Vagina (tissue), 2 donors: Measurements from ENCODE around the gene DUSP22. TPM values are rescaled to one million over a fixed set of nuclear protein-coding genes. Genes with fewer than 3 reads are reported as not detected.

Experiments used
- DNase-seq, 2 donors: peaks; one replicate each; pipeline ENCODE4 v3.0.0-alpha.2; 2017; ENCODE audit errors: extremely low spot score in 2 of 2
- H3K27ac ChIP-seq: fragments of 200-600 bp; sonication (generic); one replicate; pipeline ENCODE4 v1.5.1; 2019
- H3K27me3 ChIP-seq: fragments of 200-600 bp; sonication (generic); one replicate; pipeline ENCODE4 v1.5.1; 2019
- H3K36me3 ChIP-seq, 2 donors: fragments of 200-600 bp; sonication (generic); one replicate each; pipeline ENCODE4 v1.5.1; 2017 to 2019
- H3K4me1 ChIP-seq: fragments of 200-600 bp; sonication (generic); one replicate; pipeline ENCODE4 v1.5.1; 2019
- H3K4me3 ChIP-seq, 2 donors: fragments of 200-600 bp; sonication (generic); 1 replicate in 1 of 2; 2 replicates in 1 of 2; pipeline ENCODE4 v1.5.1; 2016 to 2019
- H3K9me3 ChIP-seq: fragments of 200-600 bp; sonication (generic); one replicate; pipeline ENCODE4 v1.5.1; 2019
- CTCF ChIP-seq, 3 experiments: fragments of 450-650 bp in 2 of 3; fragments of 200-600 bp in 1 of 3; sonication (generic) in 1 of 3; IDR thresholded peaks; one replicate each; pipeline ENCODE4 v1.5.1; 2017 to 2019; ENCODE audit warnings: antibody characterized with exemption in 3 of 3, mild to moderate bottlenecking in 2 of 3, moderate library complexity in 2 of 3
- POLR2A ChIP-seq, 2 donors: fragments of 450-650 bp; IDR thresholded peaks; one replicate each; pipeline ENCODE4 v1.6.1; 2017; ENCODE audit warnings: antibody characterized with exemption in 2 of 2, mild to moderate bottlenecking in 2 of 2, moderate library complexity in 2 of 2
- POLR2AphosphoS5 ChIP-seq, 2 donors: sonication (generic); formaldehyde crosslinking; IDR thresholded peaks; one replicate each; pipeline ENCODE4 v1.9.0; 2017; ENCODE audit warnings: antibody characterized with exemption in 2 of 2, mild to moderate bottlenecking in 2 of 2, low read depth in 1 of 2; ENCODE audit not compliant: insufficient read depth in 1 of 2
- intact Hi-C: fragments of 100-400 bp; cut with DNase I; formaldehyde crosslinking; loops from one replicate; pipeline ENCODE4 v1.15.1; 2023
- total RNA-seq: library from RNA; depleted of rRNA; stranded (reverse); fragments of >200 nt; gene quantifications from one replicate; pipeline ENCODE4 v1.2.3, GENCODE V29; 2016

Gene DUSP22
- total RNA-seq, 1 donor from 2014 or later, result 57.5 TPM

DNA sequence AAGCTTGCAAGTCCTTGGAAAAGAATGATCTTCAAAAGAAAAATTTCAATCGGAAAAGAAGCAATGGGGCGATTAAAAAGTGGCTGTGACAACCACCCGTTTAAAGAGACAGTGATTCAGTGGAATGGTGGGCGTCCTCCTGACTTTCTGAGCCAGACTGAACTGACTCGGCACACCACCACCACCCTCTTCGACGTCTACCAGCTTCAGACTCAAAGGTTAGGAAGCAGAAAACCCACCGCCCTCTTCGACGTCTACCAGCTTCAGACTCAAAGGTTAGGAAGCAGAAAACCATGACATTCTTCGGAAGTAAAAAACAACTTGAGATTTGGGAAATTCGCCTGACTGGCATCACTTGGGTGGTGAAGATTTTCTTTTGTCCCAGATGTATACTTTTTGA is 71.0 kb downstream of the DUSP22 start:
- intact Hi-C loops, result no loop called here
- no peaks in the 10 kb centered on the region for H3K36me3 ChIP-seq
- TF ChIP-seq POLR2A (IDR thresholded peaks at IDR 0.05) (no peak), POLR2AphosphoS5 (IDR thresholded peaks at IDR 0.05; ENCODE audit: insufficient read depth in 1 of 2, low read depth in 1 of 2) (no peak), CTCF (IDR thresholded peaks at IDR 0.05) (no peak)
- no peaks in the 10 kb centered on the region for H3K27me3 ChIP-seq
- no peaks in the 10 kb centered on the region for H3K9me3 ChIP-seq
- no peak for DNase-seq
- H3K4me3 ChIP-seq, result no peak overlapping the region
- no peaks in the 10 kb centered on the region for H3K4me1 ChIP-seq
- no peak overlapping the region for H3K27ac ChIP-seq

- DNase-seq, result no peak
- no peak for TF ChIP-seq POLR2A (IDR thresholded peaks at IDR 0.05)
- TF ChIP-seq CTCF (IDR thresholded peaks at IDR 0.05), result no peak
- TF ChIP-seq POLR2AphosphoS5 (IDR thresholded peaks at IDR 0.05; ENCODE audit: insufficient read depth in 1 of 2, low read depth in 1 of 2), result no peak
- intact Hi-C loops, result no loop called here
- Histone ChIP-seq H3K4me3 (no peak overlapping the region), H3K27ac (no peak overlapping the region), H3K36me3 (no peaks in the 10 kb centered on the region), H3K9me3 (no peaks in the 10 kb centered on the region), H3K4me1 (no peaks in the 10 kb centered on the region), H3K27me3 (no peaks in the 10 kb centered on the region)
Observed at GRCh38 chr6:363909-364308, 71.6 kb downstream of the DUSP22 start.

DNA sequence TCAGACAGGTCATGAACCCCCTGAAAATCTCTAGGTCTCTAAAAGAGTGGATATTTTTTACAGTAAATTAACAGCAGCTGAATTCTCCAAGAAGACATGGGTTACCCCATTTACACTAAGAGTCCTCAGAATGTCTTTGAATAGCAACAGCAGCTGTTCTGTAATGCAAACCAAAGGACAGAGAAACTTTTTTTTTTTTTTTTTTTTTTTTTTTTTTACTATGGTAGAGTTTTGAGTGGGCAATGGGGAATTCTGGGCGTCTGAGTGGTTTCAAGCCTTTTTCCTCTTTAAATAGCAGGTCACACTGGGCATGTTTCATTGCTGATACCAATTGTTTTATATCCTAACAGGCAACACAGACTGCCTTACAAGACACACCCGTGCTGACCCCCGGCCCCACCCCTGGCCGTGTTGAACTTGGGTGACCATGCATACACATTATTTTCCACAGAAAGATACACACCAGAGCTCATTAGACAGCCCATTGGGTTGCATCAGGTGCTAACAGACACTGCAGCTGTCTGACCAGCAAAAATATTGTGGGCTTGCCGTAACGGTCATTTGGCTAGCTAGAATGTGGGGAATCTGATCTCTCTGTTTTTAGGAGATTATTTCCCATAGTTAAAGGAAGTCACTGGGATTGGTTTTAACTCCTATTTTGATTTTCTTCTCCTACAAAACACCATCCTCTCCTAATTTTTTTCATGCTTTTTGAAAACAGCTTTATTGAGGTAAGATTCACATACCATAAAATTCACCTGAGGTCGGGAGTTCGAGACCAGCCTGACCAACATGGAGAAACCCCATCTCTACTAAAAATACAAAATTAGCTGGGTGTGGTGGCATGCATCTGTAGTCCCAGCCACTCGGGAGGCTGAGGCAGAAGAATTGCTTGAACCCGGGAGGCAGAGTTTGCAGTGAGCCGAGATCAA is 72.6 kb downstream of the DUSP22 start:
- no peaks in the 10 kb centered on the region for H3K4me1 ChIP-seq
- no peaks in the 10 kb centered on the region for H3K36me3 ChIP-seq
- no peak for TF ChIP-seq POLR2A (IDR thresholded peaks at IDR 0.05)
- no peak for TF ChIP-seq POLR2AphosphoS5 (IDR thresholded peaks at IDR 0.05; ENCODE audit: insufficient read depth in 1 of 2, low read depth in 1 of 2)
- TF ChIP-seq CTCF (IDR thresholded peaks at IDR 0.05), result no peak
- H3K27me3 ChIP-seq, result no peaks in the 10 kb centered on the region
- DNase-seq, result no peak
- H3K9me3 ChIP-seq, result no peaks in the 10 kb centered on the region
- intact Hi-C loops, result no loop called here
- no peak overlapping the region for H3K27ac ChIP-seq
- no peak overlapping the region for H3K4me3 ChIP-seq

DNA sequence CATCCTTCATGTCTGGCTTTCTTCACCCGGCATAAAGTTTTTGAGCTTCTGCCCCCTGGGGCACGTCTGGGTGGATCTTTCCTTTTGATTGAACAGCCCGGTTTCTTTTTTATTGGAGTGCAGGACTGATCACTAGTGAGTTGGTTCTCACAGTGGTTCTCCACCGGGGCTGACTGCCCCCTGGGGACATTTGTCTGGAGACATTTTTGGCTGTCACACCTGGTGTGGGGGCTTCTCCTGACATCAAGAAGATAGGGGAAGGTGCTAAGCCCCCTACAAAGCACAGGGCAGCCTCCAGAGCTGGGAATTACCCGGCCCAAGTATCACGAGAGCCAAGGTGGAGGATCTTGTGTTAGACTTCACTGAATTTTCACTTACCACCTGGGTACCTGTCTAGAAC is 73.5 kb downstream of the DUSP22 start:
- no peak overlapping the region for H3K4me3 ChIP-seq
- H3K9me3 ChIP-seq, result no peaks in the 10 kb centered on the region
- no peaks in the 10 kb centered on the region for H3K4me1 ChIP-seq
- no peak overlapping the region for H3K27ac ChIP-seq
- H3K36me3 ChIP-seq, result no peaks in the 10 kb centered on the region
- TF ChIP-seq POLR2AphosphoS5 (IDR thresholded peaks at IDR 0.05; ENCODE audit: insufficient read depth in 1 of 2, low read depth in 1 of 2) (no peak), POLR2A (IDR thresholded peaks at IDR 0.05) (no peak), CTCF (IDR thresholded peaks at IDR 0.05) (no peak)
- no peaks in the 10 kb centered on the region for H3K27me3 ChIP-seq
- intact Hi-C loops, result no loop called here
- no peak for DNase-seq
